UCSD-AML1 (cell line): ENCODE data around the gene OR2G6.
"Not testable (repeated sequence)": the region's sequence is repeated elsewhere in the genome, so short reads cannot be mapped to it uniquely, and the experiment has no call there.

Experiments used
- DNase-seq: peaks from one replicate; lab custom pipeline; 2025; ENCODE audit not compliant: unreplicated experiment; lab: John Stamatoyannopoulos, UW

The OR2G6 gene

DNA sequence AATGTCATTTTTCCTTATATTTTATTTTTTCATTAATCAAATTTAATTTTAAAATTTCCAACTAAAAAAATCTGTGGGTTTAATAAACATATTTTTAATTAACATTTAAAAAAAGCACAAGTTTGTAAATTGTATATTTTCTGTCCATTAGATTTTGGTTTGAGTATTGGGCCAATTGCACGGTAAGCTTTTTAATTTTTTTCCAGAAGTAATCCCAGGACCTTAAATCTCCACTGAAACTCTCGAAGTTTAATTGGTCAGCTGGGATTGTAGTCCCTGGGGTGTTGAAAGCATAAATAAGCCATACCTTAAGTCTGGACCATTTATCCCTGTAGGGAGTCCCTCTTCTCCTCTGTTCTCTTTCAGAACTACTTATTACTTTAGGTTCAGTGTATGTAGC lies at the start of gene OR2G6:
TSS of gene OR2G6 (plus strand) at position 301 of the 400 bp plus-strand sequence. CDS start 13,574 bp downstream, outside the sequence.
- DNase-seq = not testable (repeated sequence)

GRCh38 chr1:248459117-248459516 lies 48.8 kb upstream of the OR2G6 start:
- DNase-seq = not testable (repeated sequence)

DNA sequence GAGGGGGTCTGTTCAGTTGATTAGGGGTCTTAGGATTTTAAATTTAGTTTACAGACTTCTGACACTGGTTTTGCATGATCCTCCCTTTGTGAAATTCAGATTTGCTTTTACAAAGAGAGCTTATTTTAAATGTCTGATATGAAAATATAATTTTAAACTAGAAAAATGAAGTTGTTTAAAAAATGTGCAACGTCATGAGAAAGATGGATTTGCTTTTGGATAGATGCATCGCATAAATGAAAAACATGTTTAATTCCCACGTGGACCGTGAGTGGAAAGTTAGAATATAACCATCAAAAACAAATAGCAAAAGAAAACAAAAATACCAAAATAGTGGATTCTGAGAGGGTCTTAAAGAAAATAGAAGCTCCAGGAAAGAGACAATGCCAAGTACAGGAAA lies 36.7 kb upstream of the OR2G6 start:
- DNase-seq = no peak

- not testable (repeated sequence) for DNase-seq
Measured at GRCh38 chr1:248472111-248472510, 35.8 kb upstream of the OR2G6 start.

DNA sequence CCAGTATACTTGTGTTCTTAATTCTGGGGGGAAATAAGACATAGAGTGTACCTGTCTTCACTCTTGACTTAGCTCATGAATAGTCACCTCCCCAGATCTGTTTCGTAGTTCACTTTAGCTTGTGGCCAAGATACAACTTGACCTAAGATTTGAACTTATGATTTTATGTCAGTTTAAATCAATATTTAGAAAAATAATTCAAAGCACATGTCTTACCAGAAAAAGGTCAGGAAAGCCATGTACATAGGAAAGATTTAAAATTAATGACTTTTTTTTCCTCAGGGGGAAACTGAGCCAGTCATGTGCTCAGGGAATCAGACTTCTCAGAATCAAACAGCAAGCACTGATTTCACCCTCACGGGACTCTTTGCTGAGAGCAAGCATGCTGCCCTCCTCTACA lies 34.8 kb upstream of the OR2G6 start, which contains the start of gene OR2T3:
TSS of gene OR2T3 (plus strand) at position 301 of the 400 bp plus-strand sequence. CDS start at position 301, 0 bp downstream.
- DNase-seq = not testable (repeated sequence)

- not testable (repeated sequence) for DNase-seq
Measured at GRCh38 chr1:248475660-248476059, 32.2 kb upstream of the OR2G6 start.

GRCh38 chr1:248481686-248482579 lies 25.9 kb upstream of the OR2G6 start:
- DNase-seq = not testable (repeated sequence)

DNA sequence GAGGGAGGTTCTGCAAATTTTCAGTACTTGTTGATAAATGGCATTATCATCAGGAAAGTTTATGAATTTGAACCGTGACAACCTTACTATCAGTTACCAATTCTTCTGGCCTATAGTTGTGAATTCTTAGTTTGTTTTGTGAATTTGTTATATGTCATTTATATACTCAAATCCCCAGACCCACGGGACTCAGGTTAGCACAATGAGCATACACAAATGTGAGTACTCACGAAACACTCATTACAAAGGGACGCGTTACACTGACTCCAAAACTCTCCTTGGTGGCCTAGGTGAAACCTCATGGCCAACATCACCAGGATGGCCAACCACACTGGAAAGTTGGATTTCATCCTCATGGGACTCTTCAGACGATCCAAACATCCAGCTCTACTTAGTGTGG lies 19.6 kb upstream of the OR2G6 start, which contains the start of gene OR2T5:
TSS of gene OR2T5 (plus strand) at position 301 of the 400 bp plus-strand sequence. CDS start at position 301, 0 bp downstream.
- DNase-seq = not testable (repeated sequence)

DNA sequence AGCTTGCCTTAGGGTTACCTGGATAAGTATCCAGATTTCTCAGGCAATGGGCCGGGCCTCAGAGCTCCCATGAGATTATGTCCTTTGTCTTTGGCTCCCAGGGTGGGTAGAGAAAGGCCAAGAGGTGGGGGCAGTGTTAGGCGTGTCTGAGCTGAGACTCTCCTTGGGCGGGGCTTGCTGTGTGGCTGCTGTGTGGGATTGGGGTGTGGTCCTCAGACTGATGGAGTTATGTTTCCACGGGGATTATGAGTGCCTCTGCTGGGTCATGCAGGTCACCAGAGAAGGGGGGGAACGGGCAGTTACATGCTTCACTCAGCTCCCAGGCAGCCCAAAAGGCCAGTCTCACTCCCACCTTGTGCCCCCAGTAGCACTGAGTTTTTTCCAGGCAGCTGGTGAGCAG lies 11.2 kb upstream of the OR2G6 start:
- DNase-seq = not testable (repeated sequence)

DNA sequence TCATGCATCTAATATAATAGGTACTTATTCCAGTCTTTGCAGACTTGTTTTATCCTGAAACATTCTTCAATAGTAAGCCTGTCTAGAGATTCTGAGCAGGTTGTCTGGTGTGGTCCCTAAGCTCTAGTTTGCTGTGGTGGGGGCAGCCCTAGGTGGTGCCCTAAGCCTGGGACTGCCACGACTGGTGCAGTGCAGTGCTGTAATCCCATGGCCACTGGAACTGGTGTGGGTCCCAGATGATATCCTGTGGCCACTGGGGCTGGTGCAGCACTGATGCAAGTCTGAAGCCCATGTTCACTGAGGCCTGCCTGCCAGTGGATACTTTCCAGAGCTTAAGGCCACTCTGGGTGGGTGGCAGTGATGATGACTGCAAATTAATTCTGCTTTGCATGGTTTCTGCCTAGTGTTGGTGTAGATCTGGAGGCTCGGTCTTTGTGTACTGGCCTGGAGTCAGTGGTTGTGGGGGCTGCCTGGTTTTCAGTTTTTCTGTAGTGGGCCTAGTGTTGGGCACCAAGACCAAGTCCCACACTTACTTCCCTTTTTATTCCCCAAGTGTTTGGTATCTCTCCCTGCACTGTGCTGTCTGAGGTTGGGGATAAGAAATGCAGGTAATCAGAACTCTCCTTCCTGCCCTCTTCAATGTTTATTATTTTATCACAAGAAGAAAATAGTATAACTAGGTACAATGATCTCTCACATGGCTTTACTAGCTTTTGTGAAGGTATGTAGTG lies 7.4 kb upstream of the OR2G6 start:
- DNase-seq = not testable (repeated sequence)

GRCh38 chr1:248510217-248510616 lies 2.3 kb downstream of the OR2G6 start:
- DNase-seq = not testable (repeated sequence)

- DNase-seq = no peak
Measured at GRCh38 chr1:248521856-248522255, 14.0 kb downstream of the OR2G6 start.

- not testable (repeated sequence) for DNase-seq
Measured at GRCh38 chr1:248537449-248537848, 29.6 kb downstream of the OR2G6 start.

DNA sequence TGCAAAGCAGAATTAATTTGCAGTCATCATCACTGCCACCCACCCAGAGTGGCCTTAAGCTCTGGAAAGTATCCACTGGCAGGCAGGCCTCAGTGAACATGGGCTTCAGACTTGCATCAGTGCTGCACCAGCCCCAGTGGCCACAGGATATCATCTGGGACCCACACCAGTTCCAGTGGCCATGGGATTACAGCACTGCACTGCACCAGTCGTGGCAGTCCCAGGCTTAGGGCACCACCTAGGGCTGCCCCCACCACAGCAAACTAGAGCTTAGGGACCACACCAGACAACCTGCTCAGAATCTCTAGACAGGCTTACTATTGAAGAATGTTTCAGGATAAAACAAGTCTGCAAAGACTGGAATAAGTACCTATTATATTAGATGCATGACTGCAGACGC lies 39.5 kb downstream of the OR2G6 start:
- DNase-seq = not testable (repeated sequence)

GRCh38 chr1:248551027-248551426 lies 43.2 kb downstream of the OR2G6 start:
- not testable (repeated sequence) for DNase-seq

DNA sequence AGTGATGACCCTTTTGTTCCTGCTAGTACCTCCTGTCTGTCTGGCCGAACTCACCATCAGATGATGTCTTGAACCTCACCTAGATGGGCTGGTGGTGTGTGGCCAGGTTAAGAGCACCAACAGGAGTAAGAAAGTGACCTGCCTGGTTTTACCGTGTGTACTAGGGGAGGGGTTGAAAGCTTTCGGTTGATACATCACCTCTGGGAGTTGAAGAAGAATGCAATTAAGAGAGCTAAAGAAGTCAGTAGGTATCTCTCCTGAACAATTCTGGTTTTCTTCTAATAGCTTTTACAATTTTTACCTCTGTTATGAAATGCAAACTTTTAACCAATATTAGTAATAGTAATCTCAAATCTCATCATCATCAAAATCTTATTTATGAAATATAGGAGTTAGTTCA lies 54.8 kb downstream of the OR2G6 start, which contains the start of gene OR2T29:
TSS of gene OR2T29 (minus strand) at position 101 of the 400 bp plus-strand sequence. CDS start 3,281 bp downstream, outside the sequence.
- DNase-seq = not testable (repeated sequence)

DNA sequence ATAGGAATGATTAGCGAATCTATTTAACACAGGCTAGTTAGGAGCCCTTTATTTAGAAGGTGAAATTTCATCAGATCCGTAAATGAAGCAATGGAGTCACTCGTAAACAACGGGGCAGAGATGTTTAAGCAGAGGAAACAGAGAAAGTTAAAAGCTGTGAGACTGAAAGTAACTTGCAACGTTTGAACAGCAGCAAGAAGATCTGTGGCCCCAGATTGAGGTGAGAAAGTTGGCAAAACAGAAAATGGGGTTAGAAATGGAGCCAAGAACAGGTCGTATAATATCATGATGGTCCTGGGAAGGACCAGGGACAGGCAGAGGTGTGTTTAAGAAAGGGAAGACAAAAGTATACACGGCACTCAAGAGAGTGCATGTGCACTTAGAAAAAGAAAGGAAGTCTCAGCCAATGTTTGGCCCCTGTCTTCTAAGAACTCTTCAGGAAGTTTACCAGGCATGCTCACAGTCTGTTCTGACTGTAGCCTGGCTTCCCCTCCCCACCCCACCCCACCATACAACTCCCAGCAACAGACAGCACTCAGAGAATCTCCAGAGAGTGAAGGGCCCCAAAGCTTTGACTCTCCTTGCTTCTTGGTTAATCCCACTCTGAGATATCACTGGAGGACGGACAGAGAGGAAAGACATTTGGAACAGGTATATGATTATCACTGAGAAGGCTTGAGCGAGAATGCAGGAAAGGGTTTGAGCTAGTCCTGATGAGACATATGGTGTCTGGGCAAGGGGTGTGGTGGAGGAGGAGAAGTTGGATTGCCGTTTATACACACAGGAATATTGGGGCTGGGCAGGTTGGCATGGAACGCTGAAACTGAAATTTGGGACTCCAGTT lies 57.9 kb downstream of the OR2G6 start:
- DNase-seq = not testable (repeated sequence)

GRCh38 chr1:248569049-248569448 lies 61.2 kb downstream of the OR2G6 start:
- not testable (repeated sequence) for DNase-seq

- DNase-seq = not testable (repeated sequence)
Measured at GRCh38 chr1:248570811-248571210, 62.9 kb downstream of the OR2G6 start.

GRCh38 chr1:248572049-248572448 lies 64.2 kb downstream of the OR2G6 start:
- not testable (repeated sequence) for DNase-seq
